HepG2 (cell line): ENCODE data around the gene RPS28. TPM values are rescaled to one million over a fixed set of nuclear protein-coding genes. Genes with fewer than 3 reads are reported as not detected.
A peak's percentile ranks its signal among the peaks of the same experiment; 100 is the strongest.

Experiments used
- KLF13 ChIP-seq: sonication (generic); formaldehyde crosslinking; IDR thresholded peaks from 2 replicates; pipeline ENCODE4 v1.4.0; 2020; ENCODE audit warnings: mild to moderate bottlenecking, missing genetic modification reagents
- SOX6 ChIP-seq, 2 experiments: fragments of 450-650 bp in 1 of 2; sonication (generic) in 1 of 2; formaldehyde crosslinking in 1 of 2; IDR thresholded peaks; 2 replicates each; pipeline versions ENCODE4 v1.4.0 to v1.6.1; 2017 to 2020; ENCODE audit warnings: antibody characterized with exemption in 1 of 2, mild to moderate bottlenecking in 1 of 2, missing genetic modification reagents in 1 of 2
- ZNF292 ChIP-seq: sonication (generic); formaldehyde crosslinking; IDR thresholded peaks from 2 replicates; pipeline ENCODE4 v1.8.1; 2022; ENCODE audit warnings: mild to moderate bottlenecking, low read depth, missing genetic modification reagents, borderline replicate concordance
- ZNF605 ChIP-seq: sonication (generic); formaldehyde crosslinking; IDR thresholded peaks from 2 replicates; pipeline ENCODE4 v1.8.0; 2022; ENCODE audit warnings: mild to moderate bottlenecking, missing genetic modification reagents
- polyA plus RNA-seq, 8 experiments: library from polyadenylated mRNA; depleted of rRNA in 3 of 8; stranded (reverse) in 7 of 8; unstranded in 1 of 8; fragments of >200 nt; fragmentation: Illumina TruSeq in 4 of 8; extraction: Trizol in 4 of 8; gene quantifications; 2 replicates each; pipeline versions ENCODE4 v1.2.1 to v1.2.3, GENCODE V29; 2011 to 2016; ENCODE audit warnings: low read depth in 4 of 8, missing spikeins in 1 of 8, mixed read lengths in 1 of 8; ENCODE audit not compliant: insufficient read depth in 1 of 8
- total RNA-seq, 5 experiments: library from RNA; depleted of rRNA; stranded (reverse); fragments of >200 nt; fragmentation: Illumina TruSeq; extraction: Trizol; gene quantifications; 2 replicates each; pipeline ENCODE4 v1.2.3, GENCODE V29; 2016; ENCODE audit warnings: low read depth in 1 of 5
- TF ChIP-seq, protein P1 (sequence below): sonication (generic); formaldehyde crosslinking; IDR thresholded peaks from 2 replicates; pipeline ENCODE4 v1.4.0; 2020; ENCODE audit warnings: missing genetic modification reagents
- TF ChIP-seq, protein P2 (sequence below): sonication (generic); formaldehyde crosslinking; IDR thresholded peaks from 2 replicates; pipeline ENCODE4 v1.4.0; 2020; ENCODE audit warnings: missing genetic modification reagents
- TF ChIP-seq, protein P3 (sequence below): sonication (generic); formaldehyde crosslinking; IDR thresholded peaks from 2 replicates; pipeline ENCODE4 v1.9.0; 2022; ENCODE audit warnings: missing genetic modification reagents, mild to moderate bottlenecking, borderline replicate concordance
- TF ChIP-seq, protein P4 (sequence below): sonication (generic); formaldehyde crosslinking; IDR thresholded peaks from 2 replicates; pipeline ENCODE4 v1.8.0; 2022; ENCODE audit warnings: mild to moderate bottlenecking, missing genetic modification reagents; ENCODE audit not compliant: insufficient replicate concordance
- TF ChIP-seq, protein P5 (sequence below): sonication (generic); formaldehyde crosslinking; IDR thresholded peaks from 2 replicates; pipeline ENCODE4 v1.4.0; 2020; ENCODE audit warnings: missing genetic modification reagents, mild to moderate bottlenecking, borderline replicate concordance
- TF ChIP-seq, protein P6 (sequence below): sonication (generic); formaldehyde crosslinking; IDR thresholded peaks from 2 replicates; pipeline ENCODE4 v1.5.1; 2020; ENCODE audit warnings: missing genetic modification reagents, mild to moderate bottlenecking, borderline replicate concordance
- TF ChIP-seq, protein P7 (sequence below): sonication (generic); formaldehyde crosslinking; IDR thresholded peaks from 2 replicates; pipeline ENCODE4 v1.4.0; 2020; ENCODE audit warnings: mild to moderate bottlenecking, missing genetic modification reagents

Gene RPS28
- total and polyA plus RNA-seq, 2 of the 13 experiments (the other 11 are each of a cell fraction or from before 2014, with no cell fraction given): 281 to 545 TPM

DNA sequence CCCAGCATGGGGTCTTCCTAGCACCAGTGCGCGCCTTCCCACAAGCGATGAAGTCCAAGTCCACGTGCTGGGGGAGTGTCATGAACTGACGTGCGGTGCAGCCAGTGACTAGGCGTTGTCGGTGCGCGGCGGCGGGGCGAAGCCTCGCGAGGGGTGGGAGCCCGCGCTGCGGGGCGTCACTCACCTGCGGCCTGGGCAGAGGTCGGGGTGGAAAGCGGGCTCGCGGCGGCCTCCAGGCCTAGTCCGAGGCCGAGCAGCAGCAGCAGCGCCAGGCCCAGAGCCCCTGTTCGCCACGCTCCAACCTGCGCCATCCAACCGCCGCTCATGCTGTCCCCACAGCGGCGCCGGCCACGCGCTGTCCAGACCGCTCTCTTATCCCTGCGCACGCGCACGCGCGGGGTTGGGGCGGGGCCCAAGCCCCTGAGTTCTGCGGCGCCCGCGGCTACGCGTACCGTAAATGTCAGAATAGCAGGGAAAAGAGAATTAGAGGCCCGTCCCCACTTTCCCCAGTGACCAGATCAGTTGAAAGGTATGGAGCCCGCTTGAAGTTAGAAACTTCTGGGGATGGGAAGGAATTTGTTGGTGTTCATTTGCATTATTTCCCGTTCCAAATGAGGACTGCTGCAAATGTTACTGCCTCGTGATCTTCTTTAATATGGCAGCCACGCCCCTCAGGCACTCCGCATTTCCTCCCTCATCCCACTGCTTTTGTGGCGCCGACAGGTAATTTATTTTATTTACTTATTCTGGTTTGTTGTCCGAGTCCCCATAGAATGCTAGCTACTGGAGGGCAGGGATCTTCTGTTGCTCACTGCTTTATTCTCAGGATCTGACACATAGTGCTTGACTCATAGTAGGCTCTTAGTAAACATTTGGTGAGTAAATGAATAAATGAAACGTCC, 13.1 kb upstream of the RPS28 start, which contains the start of gene CD320 (continued):
- TF ChIP-seq, protein P1, sequence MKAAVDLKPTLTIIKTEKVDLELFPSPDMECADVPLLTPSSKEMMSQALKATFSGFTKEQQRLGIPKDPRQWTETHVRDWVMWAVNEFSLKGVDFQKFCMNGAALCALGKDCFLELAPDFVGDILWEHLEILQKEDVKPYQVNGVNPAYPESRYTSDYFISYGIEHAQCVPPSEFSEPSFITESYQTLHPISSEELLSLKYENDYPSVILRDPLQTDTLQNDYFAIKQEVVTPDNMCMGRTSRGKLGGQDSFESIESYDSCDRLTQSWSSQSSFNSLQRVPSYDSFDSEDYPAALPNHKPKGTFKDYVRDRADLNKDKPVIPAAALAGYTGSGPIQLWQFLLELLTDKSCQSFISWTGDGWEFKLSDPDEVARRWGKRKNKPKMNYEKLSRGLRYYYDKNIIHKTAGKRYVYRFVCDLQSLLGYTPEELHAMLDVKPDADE (CRISPR knock-in tag): 0 out of 2 replicates have a peak, but pooled peaks have one; percentile 76
- TF ChIP-seq KLF13 (0 out of 2 replicates have a peak, but pooled peaks have one; percentile 60), ZNF292 (CRISPR knock-in tag) (peak; percentile 77; the same call in 1 of the 2 replicates), ZNF605 (CRISPR knock-in tag) (peak; percentile 93), SOX6 (IDR thresholded peaks at IDR 0.05) (no peak), SOX6 (CRISPR knock-in tag; IDR thresholded peaks at IDR 0.05) (peak; percentile 35; the same call in 1 of the 2 replicates)
- TF ChIP-seq, protein P2, sequence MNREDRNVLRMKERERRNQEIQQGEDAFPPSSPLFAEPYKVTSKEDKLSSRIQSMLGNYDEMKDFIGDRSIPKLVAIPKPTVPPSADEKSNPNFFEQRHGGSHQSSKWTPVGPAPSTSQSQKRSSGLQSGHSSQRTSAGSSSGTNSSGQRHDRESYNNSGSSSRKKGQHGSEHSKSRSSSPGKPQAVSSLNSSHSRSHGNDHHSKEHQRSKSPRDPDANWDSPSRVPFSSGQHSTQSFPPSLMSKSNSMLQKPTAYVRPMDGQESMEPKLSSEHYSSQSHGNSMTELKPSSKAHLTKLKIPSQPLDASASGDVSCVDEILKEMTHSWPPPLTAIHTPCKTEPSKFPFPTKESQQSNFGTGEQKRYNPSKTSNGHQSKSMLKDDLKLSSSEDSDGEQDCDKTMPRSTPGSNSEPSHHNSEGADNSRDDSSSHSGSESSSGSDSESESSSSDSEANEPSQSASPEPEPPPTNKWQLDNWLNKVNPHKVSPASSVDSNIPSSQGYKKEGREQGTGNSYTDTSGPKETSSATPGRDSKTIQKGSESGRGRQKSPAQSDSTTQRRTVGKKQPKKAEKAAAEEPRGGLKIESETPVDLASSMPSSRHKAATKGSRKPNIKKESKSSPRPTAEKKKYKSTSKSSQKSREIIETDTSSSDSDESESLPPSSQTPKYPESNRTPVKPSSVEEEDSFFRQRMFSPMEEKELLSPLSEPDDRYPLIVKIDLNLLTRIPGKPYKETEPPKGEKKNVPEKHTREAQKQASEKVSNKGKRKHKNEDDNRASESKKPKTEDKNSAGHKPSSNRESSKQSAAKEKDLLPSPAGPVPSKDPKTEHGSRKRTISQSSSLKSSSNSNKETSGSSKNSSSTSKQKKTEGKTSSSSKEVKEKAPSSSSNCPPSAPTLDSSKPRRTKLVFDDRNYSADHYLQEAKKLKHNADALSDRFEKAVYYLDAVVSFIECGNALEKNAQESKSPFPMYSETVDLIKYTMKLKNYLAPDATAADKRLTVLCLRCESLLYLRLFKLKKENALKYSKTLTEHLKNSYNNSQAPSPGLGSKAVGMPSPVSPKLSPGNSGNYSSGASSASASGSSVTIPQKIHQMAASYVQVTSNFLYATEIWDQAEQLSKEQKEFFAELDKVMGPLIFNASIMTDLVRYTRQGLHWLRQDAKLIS: no peak; the same call in 1 of the 2 replicates
- TF ChIP-seq, protein P3, sequence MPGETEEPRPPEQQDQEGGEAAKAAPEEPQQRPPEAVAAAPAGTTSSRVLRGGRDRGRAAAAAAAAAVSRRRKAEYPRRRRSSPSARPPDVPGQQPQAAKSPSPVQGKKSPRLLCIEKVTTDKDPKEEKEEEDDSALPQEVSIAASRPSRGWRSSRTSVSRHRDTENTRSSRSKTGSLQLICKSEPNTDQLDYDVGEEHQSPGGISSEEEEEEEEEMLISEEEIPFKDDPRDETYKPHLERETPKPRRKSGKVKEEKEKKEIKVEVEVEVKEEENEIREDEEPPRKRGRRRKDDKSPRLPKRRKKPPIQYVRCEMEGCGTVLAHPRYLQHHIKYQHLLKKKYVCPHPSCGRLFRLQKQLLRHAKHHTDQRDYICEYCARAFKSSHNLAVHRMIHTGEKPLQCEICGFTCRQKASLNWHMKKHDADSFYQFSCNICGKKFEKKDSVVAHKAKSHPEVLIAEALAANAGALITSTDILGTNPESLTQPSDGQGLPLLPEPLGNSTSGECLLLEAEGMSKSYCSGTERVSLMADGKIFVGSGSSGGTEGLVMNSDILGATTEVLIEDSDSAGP (CRISPR knock-in tag): peak; percentile 95
- TF ChIP-seq, protein P4, sequence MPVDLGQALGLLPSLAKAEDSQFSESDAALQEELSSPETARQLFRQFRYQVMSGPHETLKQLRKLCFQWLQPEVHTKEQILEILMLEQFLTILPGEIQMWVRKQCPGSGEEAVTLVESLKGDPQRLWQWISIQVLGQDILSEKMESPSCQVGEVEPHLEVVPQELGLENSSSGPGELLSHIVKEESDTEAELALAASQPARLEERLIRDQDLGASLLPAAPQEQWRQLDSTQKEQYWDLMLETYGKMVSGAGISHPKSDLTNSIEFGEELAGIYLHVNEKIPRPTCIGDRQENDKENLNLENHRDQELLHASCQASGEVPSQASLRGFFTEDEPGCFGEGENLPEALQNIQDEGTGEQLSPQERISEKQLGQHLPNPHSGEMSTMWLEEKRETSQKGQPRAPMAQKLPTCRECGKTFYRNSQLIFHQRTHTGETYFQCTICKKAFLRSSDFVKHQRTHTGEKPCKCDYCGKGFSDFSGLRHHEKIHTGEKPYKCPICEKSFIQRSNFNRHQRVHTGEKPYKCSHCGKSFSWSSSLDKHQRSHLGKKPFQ: peak; percentile 89
- TF ChIP-seq, protein P5, sequence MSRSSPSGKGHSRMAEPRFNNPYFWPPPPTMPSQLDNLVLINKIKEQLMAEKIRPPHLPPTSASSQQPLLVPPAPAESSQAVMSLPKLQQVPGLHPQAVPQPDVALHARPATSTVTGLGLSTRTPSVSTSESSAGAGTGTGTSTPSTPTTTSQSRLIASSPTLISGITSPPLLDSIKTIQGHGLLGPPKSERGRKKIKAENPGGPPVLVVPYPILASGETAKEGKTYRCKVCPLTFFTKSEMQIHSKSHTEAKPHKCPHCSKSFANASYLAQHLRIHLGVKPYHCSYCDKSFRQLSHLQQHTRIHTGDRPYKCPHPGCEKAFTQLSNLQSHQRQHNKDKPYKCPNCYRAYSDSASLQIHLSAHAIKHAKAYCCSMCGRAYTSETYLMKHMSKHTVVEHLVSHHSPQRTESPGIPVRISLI (CRISPR knock-in tag): peak; percentile 50; the same call in 1 of the 2 replicates
- TF ChIP-seq, protein P6, sequence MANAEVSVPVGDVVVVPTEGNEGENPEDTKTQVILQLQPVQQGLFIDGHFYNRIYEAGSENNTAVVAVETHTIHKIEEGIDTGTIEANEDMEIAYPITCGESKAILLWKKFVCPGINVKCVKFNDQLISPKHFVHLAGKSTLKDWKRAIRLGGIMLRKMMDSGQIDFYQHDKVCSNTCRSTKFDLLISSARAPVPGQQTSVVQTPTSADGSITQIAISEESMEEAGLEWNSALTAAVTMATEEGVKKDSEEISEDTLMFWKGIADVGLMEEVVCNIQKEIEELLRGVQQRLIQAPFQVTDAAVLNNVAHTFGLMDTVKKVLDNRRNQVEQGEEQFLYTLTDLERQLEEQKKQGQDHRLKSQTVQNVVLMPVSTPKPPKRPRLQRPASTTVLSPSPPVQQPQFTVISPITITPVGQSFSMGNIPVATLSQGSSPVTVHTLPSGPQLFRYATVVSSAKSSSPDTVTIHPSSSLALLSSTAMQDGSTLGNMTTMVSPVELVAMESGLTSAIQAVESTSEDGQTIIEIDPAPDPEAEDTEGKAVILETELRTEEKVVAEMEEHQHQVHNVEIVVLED (CRISPR knock-in tag): peak; percentile 88
- TF ChIP-seq, protein P7, sequence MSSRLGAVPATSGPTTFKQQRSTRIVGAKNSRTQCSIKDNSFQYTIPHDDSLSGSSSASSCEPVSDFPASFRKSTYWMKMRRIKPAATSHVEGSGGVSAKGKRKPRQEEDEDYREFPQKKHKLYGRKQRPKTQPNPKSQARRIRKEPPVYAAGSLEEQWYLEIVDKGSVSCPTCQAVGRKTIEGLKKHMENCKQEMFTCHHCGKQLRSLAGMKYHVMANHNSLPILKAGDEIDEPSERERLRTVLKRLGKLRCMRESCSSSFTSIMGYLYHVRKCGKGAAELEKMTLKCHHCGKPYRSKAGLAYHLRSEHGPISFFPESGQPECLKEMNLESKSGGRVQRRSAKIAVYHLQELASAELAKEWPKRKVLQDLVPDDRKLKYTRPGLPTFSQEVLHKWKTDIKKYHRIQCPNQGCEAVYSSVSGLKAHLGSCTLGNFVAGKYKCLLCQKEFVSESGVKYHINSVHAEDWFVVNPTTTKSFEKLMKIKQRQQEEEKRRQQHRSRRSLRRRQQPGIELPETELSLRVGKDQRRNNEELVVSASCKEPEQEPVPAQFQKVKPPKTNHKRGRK (CRISPR knock-in tag): no peak
